K562 (cell line): ENCODE results near the gene NASP. TPM values are rescaled to one million over a fixed set of nuclear protein-coding genes. Genes with fewer than 3 reads are reported as not detected.

ENCODE experiments used
- ATF7 ChIP-seq: fragments of 450-650 bp; IDR thresholded peaks from 2 replicates; pipeline ENCODE4 v1.7.1; 2014; ENCODE audit warnings: mild to moderate bottlenecking, moderate library complexity
- EHMT2 ChIP-seq: fragments of 450-650 bp; IDR thresholded peaks from 2 replicates; pipeline ENCODE4 v1.6.1; 2018; ENCODE audit warnings: antibody characterized with exemption
- MAZ ChIP-seq, 2 experiments: fragments of 450-650 bp in 1 of 2; sonication (generic) in 1 of 2; formaldehyde crosslinking; IDR thresholded peaks in 1 of 2; conservative IDR thresholded peaks in 1 of 2; 2 replicates each; pipeline versions ENCODE4 v1.4.0 to v1.5.0; 2020; ENCODE audit warnings: mild to moderate bottlenecking in 1 of 2, missing genetic modification reagents in 1 of 2
- NONO ChIP-seq, 2 experiments: fragments of 200-400 bp in 1 of 2; fragments of 450-650 bp in 1 of 2; formaldehyde crosslinking in 1 of 2; IDR thresholded peaks; 2 replicates each; pipeline ENCODE4 v1.6.1; 2017; ENCODE audit warnings: low read depth in 2 of 2, mild to moderate bottlenecking in 2 of 2, moderate library complexity in 2 of 2, low read length in 1 of 2
- RBM25 ChIP-seq: fragments of 200-400 bp; formaldehyde crosslinking; IDR thresholded peaks from 2 replicates; pipeline ENCODE4 v1.6.1; 2018; ENCODE audit warnings: low read length, low read depth, moderate library complexity; ENCODE audit not compliant: severe bottlenecking
- RFX1 ChIP-seq: fragments of 450-650 bp; IDR thresholded peaks from 2 replicates; pipeline ENCODE4 v1.6.1; 2016; ENCODE audit warnings: mild to moderate bottlenecking, moderate library complexity
- STAT5B ChIP-seq: fragments of 250-450 bp; sonication (Bioruptor Pico); IDR thresholded peaks from 2 replicates; pipeline ENCODE4 v1.8.0; 2021; ENCODE audit warnings: mild to moderate bottlenecking, inconsistent platforms
- TAL1 ChIP-seq: fragments of 450-650 bp; IDR thresholded peaks from 2 replicates; pipeline ENCODE4 v1.6.1; 2016; ENCODE audit warnings: mild to moderate bottlenecking
- TOE1 ChIP-seq, 2 experiments: fragments of 450-650 bp in 1 of 2; sonication (generic) in 1 of 2; formaldehyde crosslinking in 1 of 2; IDR thresholded peaks; 2 replicates each; pipeline versions ENCODE4 v1.7.1 to v1.8.0; 2016 to 2022; ENCODE audit warnings: borderline replicate concordance in 2 of 2, mild to moderate bottlenecking in 2 of 2, antibody characterized with exemption in 1 of 2, inconsistent platforms in 1 of 2, low read depth in 1 of 2, missing genetic modification reagents in 1 of 2, moderate library complexity in 1 of 2
- ZNF134 ChIP-seq: fragments of 250-450 bp; sonication (Bioruptor Pico); conservative IDR thresholded peaks from 2 replicates; pipeline ENCODE4 v1.4.0; 2020
- ZNF41 ChIP-seq: fragments of 250-450 bp; sonication (Bioruptor Pico); conservative IDR thresholded peaks from 2 replicates; pipeline ENCODE4 v1.4.0; 2020; ENCODE audit warnings: mild to moderate bottlenecking
- ZNF507 ChIP-seq: conservative IDR thresholded peaks from 2 replicates; pipeline ENCODE4 v1.6.1; 2017; ENCODE audit warnings: missing genetic modification characterization, missing compliant biosample characterization
- ZSCAN32 ChIP-seq: fragments of 450-650 bp; formaldehyde crosslinking; IDR thresholded peaks from 2 replicates; pipeline ENCODE4 v1.4.0; 2020; ENCODE audit warnings: mild to moderate bottlenecking, moderate library complexity
- polyA plus RNA-seq, 8 experiments: library from polyadenylated mRNA; depleted of rRNA in 4 of 8; stranded (reverse) in 5 of 8; unstranded in 3 of 8; fragments of >200 nt; fragmentation: Nextera tagmentation in 2 of 8; fragmentation: Illumina TruSeq in 1 of 8; extraction: Ambion mirVana in 2 of 8; extraction: Trizol in 1 of 8; gene quantifications; 2 replicates each; pipeline versions ENCODE4 v1.2.1 to v1.2.3, GENCODE V29; 2011 to 2014; ENCODE audit warnings: inconsistent platforms in 1 of 8, missing spikeins in 1 of 8
- total RNA-seq, 7 experiments: library from RNA; depleted of rRNA in 6 of 7; stranded (reverse); fragments of >200 nt in 6 of 7; fragmentation: Illumina TruSeq in 2 of 7; extraction: Trizol in 2 of 7; gene quantifications; 2 replicates each; pipeline versions ENCODE4 v1.2.1 to v1.2.3, GENCODE V29; 2011 to 2021; ENCODE audit warnings: low replicate concordance in 1 of 7
- TF ChIP-seq, protein P1 (sequence below): sonication (generic); formaldehyde crosslinking; IDR thresholded peaks from 2 replicates; pipeline ENCODE4 v1.8.0; 2022; ENCODE audit warnings: mild to moderate bottlenecking, missing genetic modification reagents
- TF ChIP-seq, protein P2 (sequence below): fragments of 450-650 bp; formaldehyde crosslinking; IDR thresholded peaks from 2 replicates; pipeline ENCODE4 v1.4.0; 2020; ENCODE audit warnings: mild to moderate bottlenecking, moderate library complexity
- TF ChIP-seq, protein P3 (sequence below): IDR thresholded peaks from 2 replicates; pipeline ENCODE4 v1.6.1; 2014; ENCODE audit warnings: antibody characterized with exemption

The NASP gene
- total and polyA plus RNA-seq, 9 of the 15 experiments (the other 6 are each of a cell fraction or from before 2014, with no cell fraction given), result 199 to 578 (median 419) TPM

DNA sequence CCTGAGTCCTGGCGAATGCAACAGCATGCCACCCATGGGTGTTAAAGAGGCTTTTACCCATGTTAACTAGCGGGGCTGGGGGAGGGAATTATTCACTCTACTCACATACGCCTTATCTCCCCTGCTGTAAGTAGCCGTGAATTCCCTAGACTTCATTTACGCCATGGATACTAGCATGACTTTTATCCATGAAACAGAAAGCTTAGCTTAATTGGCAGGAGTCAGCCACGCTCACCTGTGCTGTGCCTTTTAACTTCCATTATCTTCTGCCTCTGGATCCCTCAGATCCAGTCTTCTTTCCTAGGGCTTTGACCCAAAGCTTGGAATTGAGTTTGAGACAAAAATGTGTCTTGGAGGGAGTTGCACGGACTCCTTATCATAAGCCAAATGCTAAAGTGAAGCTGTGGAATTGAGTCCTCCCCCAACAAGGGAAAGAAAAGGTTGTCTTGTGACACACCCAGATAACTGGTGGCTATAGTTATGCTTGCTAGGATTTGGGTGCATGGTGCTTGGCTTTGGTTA lies 9.7 kb upstream of the NASP start (continued):
- TF ChIP-seq ZNF507 (tag) (no peak; the same call in 1 of the 2 replicates), RBM25 (no peak), TOE1 (IDR thresholded peaks at IDR 0.05; ENCODE audit: borderline replicate concordance) (peak; percentile 66; the same call in 1 of the 2 replicates), TOE1 (CRISPR knock-in tag; IDR thresholded peaks at IDR 0.05; ENCODE audit: borderline replicate concordance, low read depth) (peak; percentile 75; the same call in 1 of the 2 replicates), STAT5B (CRISPR knock-in tag) (no peak), TAL1 (peak; percentile 57; the same call in 1 of the 2 replicates), NONO (IDR thresholded peaks at IDR 0.05; ENCODE audit: low read depth in 2 of 2, low read length in 1 of 2) (0 out of 4 replicates have a peak, but pooled peaks of 1 of the 2 experiments have one; percentile 6), ZNF41 (CRISPR knock-in tag) (no peak), ZSCAN32 (CRISPR knock-in tag) (no peak), MAZ (CRISPR knock-in tag; conservative IDR thresholded peaks at IDR 0.05 in 1 of 2, IDR thresholded peaks at IDR 0.05 in 1 of 2) (0 out of 4 replicates have a peak, but pooled peaks have one; percentile 19 to 46), ATF7 (peak; percentile 35), ZNF134 (CRISPR knock-in tag) (0 out of 2 replicates have a peak, but pooled peaks have one; percentile 8), RFX1 (no peak; the same call in 1 of the 2 replicates), EHMT2 (peak; percentile 73)
- TF ChIP-seq, protein P1, sequence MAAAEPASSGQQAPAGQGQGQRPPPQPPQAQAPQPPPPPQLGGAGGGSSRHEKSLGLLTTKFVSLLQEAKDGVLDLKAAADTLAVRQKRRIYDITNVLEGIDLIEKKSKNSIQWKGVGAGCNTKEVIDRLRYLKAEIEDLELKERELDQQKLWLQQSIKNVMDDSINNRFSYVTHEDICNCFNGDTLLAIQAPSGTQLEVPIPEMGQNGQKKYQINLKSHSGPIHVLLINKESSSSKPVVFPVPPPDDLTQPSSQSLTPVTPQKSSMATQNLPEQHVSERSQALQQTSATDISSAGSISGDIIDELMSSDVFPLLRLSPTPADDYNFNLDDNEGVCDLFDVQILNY (CRISPR knock-in tag), result 0 out of 2 replicates have a peak, but pooled peaks have one; percentile 15
- TF ChIP-seq, protein P2, sequence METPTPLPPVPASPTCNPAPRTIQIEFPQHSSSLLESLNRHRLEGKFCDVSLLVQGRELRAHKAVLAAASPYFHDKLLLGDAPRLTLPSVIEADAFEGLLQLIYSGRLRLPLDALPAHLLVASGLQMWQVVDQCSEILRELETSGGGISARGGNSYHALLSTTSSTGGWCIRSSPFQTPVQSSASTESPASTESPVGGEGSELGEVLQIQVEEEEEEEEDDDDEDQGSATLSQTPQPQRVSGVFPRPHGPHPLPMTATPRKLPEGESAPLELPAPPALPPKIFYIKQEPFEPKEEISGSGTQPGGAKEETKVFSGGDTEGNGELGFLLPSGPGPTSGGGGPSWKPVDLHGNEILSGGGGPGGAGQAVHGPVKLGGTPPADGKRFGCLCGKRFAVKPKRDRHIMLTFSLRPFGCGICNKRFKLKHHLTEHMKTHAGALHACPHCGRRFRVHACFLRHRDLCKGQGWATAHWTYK (CRISPR knock-in tag), result no peak
- TF ChIP-seq, protein P3, sequence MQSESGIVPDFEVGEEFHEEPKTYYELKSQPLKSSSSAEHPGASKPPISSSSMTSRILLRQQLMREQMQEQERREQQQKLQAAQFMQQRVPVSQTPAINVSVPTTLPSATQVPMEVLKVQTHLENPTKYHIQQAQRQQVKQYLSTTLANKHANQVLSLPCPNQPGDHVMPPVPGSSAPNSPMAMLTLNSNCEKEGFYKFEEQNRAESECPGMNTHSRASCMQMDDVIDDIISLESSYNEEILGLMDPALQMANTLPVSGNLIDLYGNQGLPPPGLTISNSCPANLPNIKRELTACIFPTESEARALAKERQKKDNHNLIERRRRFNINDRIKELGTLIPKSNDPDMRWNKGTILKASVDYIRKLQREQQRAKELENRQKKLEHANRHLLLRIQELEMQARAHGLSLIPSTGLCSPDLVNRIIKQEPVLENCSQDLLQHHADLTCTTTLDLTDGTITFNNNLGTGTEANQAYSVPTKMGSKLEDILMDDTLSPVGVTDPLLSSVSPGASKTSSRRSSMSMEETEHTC, result peak; percentile 78; the same call in 1 of the 2 replicates
